HCT116 (cell line): ENCODE measurements around the gene IGSF9. TPM values are rescaled to one million over a fixed set of nuclear protein-coding genes. Genes with fewer than 3 reads are reported as not detected.

Source experiments
- ATAC-seq: fragments of 200-7000 bp; cut with Tn5 transposase; 2 replicates; pipeline ENCODE4 v1.9.1; 2020; ENCODE audit warnings: mild to moderate bottlenecking, moderate library complexity
- BruUV-seq: library from RNA; stranded (reverse); fragments of 400-500 nt; replicated peaks from 2 replicates; lab custom pipeline; 2021; lab: Mats Ljungman, UMichigan
- CTCF ChIA-PET: fragments of 300-600 bp; sonication (Branson Sonifier 250); formaldehyde crosslinking; loops from one replicate; lab custom pipeline; 2021; ENCODE audit warnings: antibody characterized with exemption; lab: Charles Lee
- POLR2A ChIA-PET: fragments of 300-600, 350-600 bp; sonication (Branson Sonifier 250); formaldehyde crosslinking; loops from one replicate; lab custom pipeline; 2021; ENCODE audit warnings: antibody characterized with exemption; lab: Charles Lee
- RAD21 ChIA-PET, 2 experiments: fragments of 300-600 bp; sonication (Branson Sonifier 250); formaldehyde crosslinking; loops; one replicate each; lab custom pipeline; 2023; ENCODE audit warnings: low total read pairs in 2 of 2; ENCODE audit not compliant: uncharacterized antibody in 2 of 2, unreplicated experiment in 2 of 2, low non-redundant PET in 1 of 2; lab: Charles Lee
- DNase-seq: peaks from one replicate; pipeline ENCODE4 v3.0.0-alpha.2; 2010; ENCODE audit warnings: low read depth, low spot score
- H2AFZ ChIP-seq: fragments of 200-600 bp; shearing (Covaris generic), sonication (generic); 2 replicates; pipeline ENCODE4 v1.6.1; 2017; ENCODE audit warnings: low read depth, mixed run types, mixed read lengths, antibody characterized with exemption, low read length; ENCODE audit not compliant: poor library complexity, severe bottlenecking
- H3K27ac ChIP-seq: 2 replicates; pipeline ENCODE4 v1.5.1; 2012; ENCODE audit warnings: low read depth, low read length
- H3K27me3 ChIP-seq: fragments of 200-600 bp; sonication (generic); 2 replicates; pipeline ENCODE4 v1.6.1; 2016; ENCODE audit warnings: mixed run types, low read length, mixed read lengths; ENCODE audit not compliant: insufficient read depth
- H3K36me3 ChIP-seq, 2 experiments: fragments of 200-500 bp in 1 of 2; fragments of 200-600 bp in 1 of 2; sonication (Bioruptor generic) in 1 of 2; sonication (generic) in 1 of 2; 2 replicates each; pipeline versions ENCODE4 v1.5.1 to v1.6.1; 2014 to 2016; ENCODE audit warnings: low read length in 2 of 2, inconsistent platforms in 1 of 2, mixed read lengths in 1 of 2, mixed run types in 1 of 2; ENCODE audit not compliant: insufficient read depth in 2 of 2, control insufficient read depth in 1 of 2
- H3K4me1 ChIP-seq, 2 experiments: fragments of 200-600 bp in 1 of 2; sonication (generic) in 1 of 2; 2 replicates each; pipeline versions ENCODE4 v1.5.1 to v1.6.1; 2012 to 2017; ENCODE audit warnings: low read length in 2 of 2, inconsistent platforms in 1 of 2, mild to moderate bottlenecking in 1 of 2, mixed read lengths in 1 of 2, mixed run types in 1 of 2, moderate library complexity in 1 of 2; ENCODE audit not compliant: insufficient read depth in 2 of 2, control insufficient read depth in 1 of 2
- H3K4me2 ChIP-seq: fragments of 200-600 bp; sonication (generic); 2 replicates; pipeline ENCODE4 v1.6.1; 2017; ENCODE audit warnings: mixed run types, low read length, mixed read lengths
- H3K4me3 ChIP-seq, 2 experiments: fragments of 200-600 bp in 1 of 2; sonication (generic) in 1 of 2; replicated peaks in 1 of 2; 2 replicates each; pipeline ENCODE4 v1.5.1; 2011 to 2016; ENCODE audit warnings: low read length in 2 of 2, control low read depth in 1 of 2, low read depth in 1 of 2, mild to moderate bottlenecking in 1 of 2, mixed read lengths in 1 of 2, mixed run types in 1 of 2
- H3K79me2 ChIP-seq: fragments of 200-600 bp; sonication (generic); 2 replicates; pipeline ENCODE4 v1.6.1; 2017; ENCODE audit warnings: mild to moderate bottlenecking, mixed run types, low read length, moderate library complexity, mixed read lengths; ENCODE audit not compliant: insufficient read depth
- H3K9ac ChIP-seq: fragments of 200-600 bp; sonication (generic); 2 replicates; pipeline ENCODE4 v1.6.1; 2016; ENCODE audit warnings: low read length, mixed read lengths
- H3K9me2 ChIP-seq: fragments of 200-600 bp; sonication (generic), shearing (Covaris generic); 2 replicates; pipeline ENCODE4 v1.6.1; 2017; ENCODE audit warnings: mixed run types, mild to moderate bottlenecking, moderate library complexity; ENCODE audit not compliant: insufficient read depth
- H3K9me3 ChIP-seq, 2 experiments: fragments of 200-500 bp in 1 of 2; fragments of 200-600 bp in 1 of 2; sonication (Bioruptor generic) in 1 of 2; sonication (generic) in 1 of 2; 2 replicates each; pipeline ENCODE4 v1.6.1; 2014 to 2017; ENCODE audit warnings: low read length in 2 of 2, mixed read lengths in 2 of 2, inconsistent platforms in 1 of 2, low read depth in 1 of 2, mild to moderate bottlenecking in 1 of 2, mixed run types in 1 of 2, moderate library complexity in 1 of 2; ENCODE audit not compliant: control insufficient read depth in 1 of 2, insufficient read depth in 1 of 2
- H4K20me1 ChIP-seq: fragments of 200-600 bp; sonication (generic), shearing (Covaris generic); 2 replicates; pipeline ENCODE4 v1.6.1; 2017; ENCODE audit warnings: mixed run types, mild to moderate bottlenecking, moderate library complexity; ENCODE audit not compliant: insufficient read depth
- ATF3 ChIP-seq: IDR thresholded peaks from 2 replicates; pipeline ENCODE4 v1.6.1; 2012
- CEBPB ChIP-seq: IDR thresholded peaks from 2 replicates; pipeline ENCODE4 v1.6.1; 2012; ENCODE audit warnings: low read depth
- CTCF ChIP-seq, 3 experiments: fragments of 200-600 bp in 1 of 3; sonication (generic) in 1 of 3; IDR thresholded peaks in 2 of 3; conservative IDR thresholded peaks in 1 of 3; 2 replicates each; pipeline ENCODE4 v1.5.1; 2012 to 2017; ENCODE audit warnings: low read depth in 2 of 3, low read length in 2 of 3, antibody characterized with exemption in 1 of 3, borderline replicate concordance in 1 of 3, control low read depth in 1 of 3, mild to moderate bottlenecking in 1 of 3, mixed read lengths in 1 of 3, mixed run types in 1 of 3, moderate library complexity in 1 of 3; ENCODE audit not compliant: insufficient read depth in 1 of 3
- ELF1 ChIP-seq: IDR thresholded peaks from 2 replicates; pipeline ENCODE4 v1.6.1; 2012; ENCODE audit warnings: low read depth, borderline replicate concordance
- EZH2phosphoT487 ChIP-seq: fragments of 200-600 bp; IDR thresholded peaks from 2 replicates; pipeline ENCODE4 v1.6.1; 2018; ENCODE audit warnings: antibody characterized with exemption, borderline replicate concordance
- FOSL1 ChIP-seq: IDR thresholded peaks from 2 replicates; pipeline ENCODE4 v1.6.1; 2012; ENCODE audit warnings: low read depth
- JUND ChIP-seq: IDR thresholded peaks from 2 replicates; pipeline ENCODE4 v1.6.1; 2012
- MAX ChIP-seq: IDR thresholded peaks from 2 replicates; pipeline ENCODE4 v1.6.1; 2012
- POLR2A ChIP-seq: IDR thresholded peaks from 2 replicates; pipeline ENCODE4 v1.7.0; 2011; ENCODE audit warnings: borderline replicate concordance; ENCODE audit not compliant: insufficient read depth, insufficient read length; ENCODE audit errors: extremely low read depth
- POLR2AphosphoS5 ChIP-seq: IDR thresholded peaks from 2 replicates; pipeline ENCODE4 v1.6.1; 2011; ENCODE audit warnings: mild to moderate bottlenecking, low read depth, low read length, moderate library complexity
- SP1 ChIP-seq: IDR thresholded peaks from 2 replicates; pipeline ENCODE4 v1.6.1; 2012; ENCODE audit warnings: low read depth
- SRF ChIP-seq: IDR thresholded peaks from 2 replicates; pipeline ENCODE4 v1.6.1; 2012; ENCODE audit warnings: low read depth
- TCF7L2 ChIP-seq: IDR thresholded peaks from 2 replicates; pipeline ENCODE4 v1.7.0; 2011; ENCODE audit warnings: borderline replicate concordance, inconsistent platforms; ENCODE audit not compliant: insufficient read depth, insufficient read length; ENCODE audit errors: extremely low read depth
- YY1 ChIP-seq: IDR thresholded peaks from 2 replicates; pipeline ENCODE4 v1.6.1; 2011; ENCODE audit warnings: low read length, low read depth, moderate library complexity, mild to moderate bottlenecking; ENCODE audit not compliant: insufficient replicate concordance; ENCODE audit errors: extremely low read depth
- ZBTB33 ChIP-seq: IDR thresholded peaks from 2 replicates; pipeline ENCODE4 v1.6.1; 2011; ENCODE audit warnings: mild to moderate bottlenecking, low read length, moderate library complexity; ENCODE audit not compliant: insufficient replicate concordance; ENCODE audit errors: extremely low read depth
- ZFX ChIP-seq: fragments of 450-650 bp; IDR thresholded peaks from 2 replicates; pipeline ENCODE4 v1.6.1; 2017
- ZNF274 ChIP-seq: fragments of 200-500 bp; sonication (Bioruptor generic); IDR thresholded peaks from 2 replicates; pipeline ENCODE4 v1.6.1; 2014; ENCODE audit warnings: mild to moderate bottlenecking, low read depth, low read length, inconsistent platforms
- intact Hi-C: fragments of 100-400 bp; cut with micrococcal nuclease; formaldehyde crosslinking; loops from 2 replicates; pipeline ENCODE4 v1.10.0; 2022
- total RNA-seq: library from RNA; stranded (reverse); gene quantifications from one replicate; pipeline ENCODE4 v1.2.1, GENCODE V29; 2021; ENCODE audit not compliant: unreplicated experiment

Gene IGSF9
- total RNA-seq, 1 experiment from 2014 or later: 10.3 TPM

- H3K36me3 ChIP-seq: no peaks in the 10 kb centered on the region; a peak in 1 of 4 replicates
- no peak for TF ChIP-seq CTCF (IDR thresholded peaks at IDR 0.05 in 2 of 3, conservative IDR thresholded peaks at IDR 0.05 in 1 of 3; ENCODE audit: borderline replicate concordance in 1 of 3, insufficient read depth in 1 of 3, low read depth in 2 of 3, low read length in 2 of 3)
- TF ChIP-seq ZFX: no peak
- no peak for TF ChIP-seq SP1
- no peak for TF ChIP-seq POLR2A
- no peak for TF ChIP-seq EZH2phosphoT487
- no peak for TF ChIP-seq ZBTB33
- TF ChIP-seq POLR2AphosphoS5: no peak
- TF ChIP-seq FOSL1: no peak
- TF ChIP-seq ELF1: no peak
- TF ChIP-seq TCF7L2: no peak
- TF ChIP-seq JUND: no peak
- TF ChIP-seq MAX: no peak
- no peak for TF ChIP-seq SRF
- no peak for TF ChIP-seq ZNF274
- no peak for TF ChIP-seq CEBPB
- no peak for TF ChIP-seq ATF3
- no peak for TF ChIP-seq YY1
- peaks cover 9% of the 10 kb centered on the region for H3K79me2 ChIP-seq
- no peak overlapping the region for H3K27ac ChIP-seq
- H3K4me1 ChIP-seq: peaks cover 9 to 29% of the 10 kb centered on the region in 2 experiments
- ChIA-PET POLR2A (no interaction called here), CTCF (interaction anchor here (1.0 to 2.5 kb wide), 2 partner anchors 79 kb away, joined by 3 to 15 read pairs; no protein-coding TSS in a partner anchor), RAD21 (no interaction called here)
- H3K9me3 ChIP-seq: no peaks in the 10 kb centered on the region
- H2AFZ ChIP-seq: no peak overlapping the region
- no peak for DNase-seq
- H3K9ac ChIP-seq: no peak overlapping the region
- no peak for ATAC-seq
- H3K9me2 ChIP-seq: no peaks in the 10 kb centered on the region
- BruUV-seq: no TSS peak
- H4K20me1 ChIP-seq: no peaks in the 10 kb centered on the region; the same call in 1 of the 2 replicates
- no peaks in the 10 kb centered on the region for H3K27me3 ChIP-seq
- H3K4me3 ChIP-seq: no peak overlapping the region
- no peak overlapping the region for H3K4me2 ChIP-seq
- intact Hi-C loops: no loop called here
Observed at GRCh38 chr1:159928491-159929050, 16.8 kb downstream of the IGSF9 start.
